HUES64 (cell line): Measurements from ENCODE around the gene CMTM5.
A peak's percentile ranks its signal among the peaks of the same experiment; 100 is the strongest.

Experiments used
- H3K27ac ChIP-seq: 2 replicates; pipeline ENCODE4 v1.7.0; 2013; ENCODE audit warnings: low read depth, low read length, inconsistent platforms
- H3K27me3 ChIP-seq: 2 replicates; pipeline ENCODE4 v1.6.1; 2013; ENCODE audit warnings: mild to moderate bottlenecking, low read length; ENCODE audit not compliant: insufficient read depth
- H3K36me3 ChIP-seq: 2 replicates; pipeline ENCODE4 v1.6.1; 2013; ENCODE audit warnings: mild to moderate bottlenecking, low read length; ENCODE audit not compliant: insufficient read depth
- H3K4me1 ChIP-seq: 2 replicates; pipeline ENCODE4 v1.6.1; 2013; ENCODE audit warnings: mild to moderate bottlenecking, low read length, moderate library complexity; ENCODE audit not compliant: insufficient read depth
- H3K4me3 ChIP-seq: 2 replicates; pipeline ENCODE4 v1.5.1; 2013; ENCODE audit warnings: mild to moderate bottlenecking, low read length, moderate library complexity
- H3K9ac ChIP-seq: 2 replicates; pipeline ENCODE4 v1.6.1; 2013; ENCODE audit warnings: mild to moderate bottlenecking, low read depth, low read length
- H3K9me3 ChIP-seq: 2 replicates; pipeline ENCODE4 v1.6.1; 2013; ENCODE audit warnings: low read depth, low read length; ENCODE audit not compliant: insufficient read depth
- WGBS: fragments of 150-250, 120-280 bp; methylation state at CpG from one replicate; pipeline ENCODE4 v1.1.7; 2013; ENCODE audit warnings: missing lambda C conversion rate; 5-methylcytosine and 5-hydroxymethylcytosine counted together

The CMTM5 gene

DNA sequence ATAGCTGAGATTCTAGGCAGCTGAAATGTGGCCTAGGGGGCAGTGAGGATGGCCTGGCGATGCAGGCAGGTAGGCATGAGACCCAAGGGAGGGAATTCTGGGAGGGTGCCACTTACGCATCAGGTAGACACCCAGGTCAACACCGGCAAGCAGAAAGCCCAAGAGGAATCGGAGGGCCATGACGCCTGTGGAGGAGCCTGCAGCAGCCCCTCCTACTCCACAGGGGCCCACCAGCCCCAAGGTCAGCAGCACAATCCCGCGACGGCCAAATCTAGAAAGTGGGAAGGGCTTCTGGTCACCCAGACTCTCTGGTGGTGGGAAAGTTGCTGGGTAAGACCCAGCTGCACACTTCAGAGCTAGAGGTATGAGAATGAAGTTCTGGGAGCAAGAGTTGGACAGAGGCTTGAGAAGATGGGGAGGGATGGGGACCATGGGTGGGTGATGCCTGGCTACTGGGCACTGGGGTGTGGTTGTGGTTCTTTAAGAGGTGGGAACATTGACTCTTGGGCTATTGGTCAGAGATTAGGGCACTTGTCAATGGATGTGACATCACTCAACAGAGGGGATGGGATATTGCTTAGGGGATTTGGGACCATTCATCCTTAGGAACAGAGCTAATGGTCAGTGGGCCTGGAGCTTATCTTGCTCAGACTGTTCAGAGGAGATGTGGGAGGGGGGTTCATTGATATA, 27.5 kb upstream of the CMTM5 start:
- H3K27ac ChIP-seq = no peak overlapping the region

GRCh38 chr14:23351681-23352505, 25.0 kb upstream of the CMTM5 start:
- H3K9me3 ChIP-seq = no peaks in the 10 kb centered on the region
- H3K4me3 ChIP-seq = peak overlapping the region; percentile 84
- no peak overlapping the region; the same call in 1 of the 2 replicates for H3K27ac ChIP-seq
- 7% methylated on average over 61 of the region's 61 CpGs for WGBS
- no peaks in the 10 kb centered on the region for H3K4me1 ChIP-seq
- H3K36me3 ChIP-seq = 0 out of 2 replicates have a peak, but pooled peaks cover under 1% of the 10 kb centered on the region
- peaks cover 26% of the 10 kb centered on the region for H3K27me3 ChIP-seq
- H3K9ac ChIP-seq = peak overlapping the region; percentile 50

More for the DNA sequence above, 27.5 kb upstream of the CMTM5 start:
- no peaks in the 10 kb centered on the region for H3K36me3 ChIP-seq
- H3K4me1 ChIP-seq = no peaks in the 10 kb centered on the region
- peaks cover 26% of the 10 kb centered on the region for H3K27me3 ChIP-seq
- H3K9ac ChIP-seq = no peak overlapping the region
- no peaks in the 10 kb centered on the region for H3K9me3 ChIP-seq
- 88% methylated on average over 8 of the region's 8 CpGs for WGBS
- H3K4me3 ChIP-seq = no peak overlapping the region

DNA sequence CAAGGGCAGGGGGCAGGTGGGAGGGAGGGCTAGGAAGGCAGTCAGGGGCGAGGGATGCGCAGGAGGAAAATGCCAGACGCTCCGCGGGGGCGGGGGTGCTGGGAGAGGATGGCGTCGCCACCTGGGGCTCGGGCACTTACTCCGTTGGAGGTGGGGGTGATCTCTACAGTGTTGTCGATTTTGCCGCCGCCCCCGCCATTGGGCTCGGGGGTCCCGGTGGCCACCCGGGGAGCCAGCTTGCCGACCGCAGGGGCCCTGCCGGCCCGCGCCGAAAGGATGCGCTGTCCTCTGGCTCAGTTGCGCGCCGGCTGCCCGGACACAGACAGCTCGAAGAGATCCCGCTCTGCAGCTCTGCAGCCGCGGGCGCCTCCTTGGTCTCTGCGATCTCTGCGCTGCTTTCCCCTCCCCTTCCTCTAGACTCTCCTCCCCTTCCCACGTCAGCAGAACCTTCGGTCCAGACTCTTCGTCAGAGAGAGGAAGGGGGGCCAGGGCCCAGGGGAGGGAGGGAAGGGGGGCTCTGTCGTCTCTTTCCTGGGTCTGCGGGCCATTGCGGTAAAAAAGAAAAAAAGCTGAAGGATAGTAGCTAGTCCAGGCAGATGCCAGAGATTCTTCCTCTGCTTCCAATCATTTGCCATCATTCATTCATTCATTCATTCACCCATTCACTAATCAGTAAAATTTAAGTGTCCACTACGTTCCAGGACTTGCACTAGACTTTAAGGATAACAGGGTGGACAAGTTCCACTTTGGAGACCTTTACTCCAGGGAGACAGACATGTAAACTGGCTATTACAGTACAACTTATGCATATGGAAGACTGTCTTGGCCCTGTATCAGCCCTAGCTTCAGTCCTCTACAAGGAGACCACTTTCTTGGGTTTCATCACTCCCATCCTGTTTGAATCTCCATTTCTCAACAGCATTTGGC, 24.1 kb upstream of the CMTM5 start, which contains the start of gene SLC22A17:
SLC22A17 (minus strand) TSS at position 382 of the 927 bp plus-strand sequence.
- peak within 1 kb of the TSS; percentile 50 for H3K9ac ChIP-seq
- H3K9me3 ChIP-seq = no peaks in the 10 kb centered on the region
- 2% methylated on average over 41 of the region's 42 CpGs for WGBS
- H3K4me1 ChIP-seq = no peaks in the 10 kb centered on the region
- peaks cover 7% of the 10 kb centered on the region for H3K36me3 ChIP-seq
- H3K27ac ChIP-seq = peak within 1 kb of the TSS; percentile 66; the same call in 1 of the 2 replicates
- H3K4me3 ChIP-seq = peak within 1 kb of the TSS; percentile 84
- peaks cover 26% of the 10 kb centered on the region for H3K27me3 ChIP-seq

DNA sequence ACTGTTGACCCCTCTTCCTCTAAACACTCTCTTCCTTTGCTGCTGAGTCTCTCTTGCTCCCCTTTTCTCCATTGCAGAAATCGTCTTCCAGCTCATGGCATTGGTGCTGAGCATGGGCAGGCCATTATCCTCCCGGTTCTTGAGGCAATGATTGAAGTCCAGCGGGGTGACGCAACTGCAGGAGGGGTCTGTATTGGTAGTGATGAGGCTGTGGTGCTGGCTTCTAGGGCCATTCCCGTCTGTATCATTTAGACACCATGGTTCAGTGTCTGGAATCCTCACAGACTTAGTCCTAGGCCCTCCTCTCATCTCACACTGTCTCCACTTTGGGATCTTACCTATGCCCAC, 23.4 kb upstream of the CMTM5 start:
- Histone ChIP-seq H3K4me3 (peak overlapping the region; percentile 84), H3K27ac (no peak overlapping the region), H3K9ac (no peak overlapping the region), H3K27me3 (peaks cover 26% of the 10 kb centered on the region), H3K36me3 (peaks cover 14% of the 10 kb centered on the region), H3K9me3 (no peaks in the 10 kb centered on the region), H3K4me1 (no peaks in the 10 kb centered on the region)
- WGBS = 84% methylated on average over 5 of the region's 5 CpGs

GRCh38 chr14:23354990-23355389, 21.9 kb upstream of the CMTM5 start:
- no peak overlapping the region for H3K27ac ChIP-seq
- peaks cover 26% of the 10 kb centered on the region for H3K27me3 ChIP-seq
- H3K4me1 ChIP-seq = no peaks in the 10 kb centered on the region
- WGBS = 92% methylated on average over 6 of the region's 6 CpGs
- H3K4me3 ChIP-seq = no peak overlapping the region
- peaks cover 21% of the 10 kb centered on the region for H3K36me3 ChIP-seq
- no peaks in the 10 kb centered on the region for H3K9me3 ChIP-seq
- H3K9ac ChIP-seq = no peak overlapping the region

- H3K9me3 ChIP-seq = no peaks in the 10 kb centered on the region
- H3K4me3 ChIP-seq = no peak overlapping the region
- H3K4me1 ChIP-seq = no peaks in the 10 kb centered on the region
- 90% methylated on average over 3 of the region's 6 CpGs for WGBS
- no peak overlapping the region for H3K27ac ChIP-seq
- peaks cover 23% of the 10 kb centered on the region for H3K27me3 ChIP-seq
- H3K36me3 ChIP-seq = peaks cover 25% of the 10 kb centered on the region
- H3K9ac ChIP-seq = no peak overlapping the region
Observed at GRCh38 chr14:23355871-23356435, 20.9 kb upstream of the CMTM5 start.

DNA sequence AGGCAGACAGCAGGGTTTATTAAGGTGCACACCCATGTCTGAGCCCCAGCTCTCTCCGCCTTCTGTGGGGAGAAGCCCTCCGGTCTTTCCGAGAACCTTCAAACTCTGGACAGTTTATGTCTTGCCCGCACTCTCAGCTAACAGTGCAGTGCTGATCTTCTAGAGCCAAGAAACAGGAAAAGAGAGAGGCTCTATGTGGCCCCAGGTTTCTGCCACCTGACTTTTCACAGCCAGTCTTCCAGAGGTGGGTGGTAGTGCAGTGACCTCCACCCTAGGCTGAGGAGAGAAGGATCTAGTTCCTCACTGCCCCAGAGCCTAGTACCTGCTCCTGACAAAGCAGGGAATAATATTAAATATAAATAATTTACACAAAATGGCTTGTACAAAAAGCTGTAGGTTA, 20.2 kb upstream of the CMTM5 start:
- H3K36me3 ChIP-seq = peaks cover 32% of the 10 kb centered on the region
- H3K4me1 ChIP-seq = no peaks in the 10 kb centered on the region
- H3K27me3 ChIP-seq = peaks cover 16% of the 10 kb centered on the region; the same call in 1 of the 2 replicates
- WGBS = 97% methylated on average over 4 of the region's 4 CpGs
- no peak overlapping the region for H3K9ac ChIP-seq
- no peaks in the 10 kb centered on the region for H3K9me3 ChIP-seq
- H3K27ac ChIP-seq = no peak overlapping the region
- H3K4me3 ChIP-seq = no peak overlapping the region

- peaks cover 11% of the 10 kb centered on the region; the same call in 1 of the 2 replicates for H3K27me3 ChIP-seq
- H3K9me3 ChIP-seq = no peaks in the 10 kb centered on the region
- H3K36me3 ChIP-seq = peaks cover 32% of the 10 kb centered on the region
- no peak overlapping the region for H3K4me3 ChIP-seq
- no peak overlapping the region for H3K27ac ChIP-seq
- WGBS = 94% methylated on average over 8 of the region's 8 CpGs
- no peaks in the 10 kb centered on the region for H3K4me1 ChIP-seq
- H3K9ac ChIP-seq = no peak overlapping the region
Observed at GRCh38 chr14:23357261-23357660, 19.6 kb upstream of the CMTM5 start.

GRCh38 chr14:23358042-23358441, 18.8 kb upstream of the CMTM5 start:
- H3K27ac ChIP-seq = no peak overlapping the region
- no peak overlapping the region for H3K9ac ChIP-seq
- no peaks in the 10 kb centered on the region for H3K4me1 ChIP-seq
- H3K36me3 ChIP-seq = peaks cover 32% of the 10 kb centered on the region
- 84% methylated on average over 3 of the region's 3 CpGs for WGBS
- H3K4me3 ChIP-seq = no peak overlapping the region
- no peaks in the 10 kb centered on the region for H3K9me3 ChIP-seq
- H3K27me3 ChIP-seq = peaks cover 11% of the 10 kb centered on the region; the same call in 1 of the 2 replicates

GRCh38 chr14:23358553-23359166, 18.2 kb upstream of the CMTM5 start:
- peaks cover 32% of the 10 kb centered on the region for H3K36me3 ChIP-seq
- WGBS = 91% methylated on average over 12 of the region's 12 CpGs

More at GRCh38 chr14:23358553-23359166, 18.2 kb upstream of the CMTM5 start:
- H3K9ac ChIP-seq = no peak overlapping the region
- H3K4me3 ChIP-seq = no peak overlapping the region
- H3K27ac ChIP-seq = no peak overlapping the region
- H3K4me1 ChIP-seq = no peaks in the 10 kb centered on the region
- H3K27me3 ChIP-seq = peaks cover 6% of the 10 kb centered on the region; the same call in 1 of the 2 replicates
- H3K9me3 ChIP-seq = no peaks in the 10 kb centered on the region
